ENCODE results near the gene CCDC192. TPM values are rescaled to one million over a fixed set of nuclear protein-coding genes. Genes with fewer than 3 reads are reported as not detected.

CCDC192 gene
- total RNA-seq, 3 donors from 2014 or later = 1.3 TPM; not detected in 2

DNA sequence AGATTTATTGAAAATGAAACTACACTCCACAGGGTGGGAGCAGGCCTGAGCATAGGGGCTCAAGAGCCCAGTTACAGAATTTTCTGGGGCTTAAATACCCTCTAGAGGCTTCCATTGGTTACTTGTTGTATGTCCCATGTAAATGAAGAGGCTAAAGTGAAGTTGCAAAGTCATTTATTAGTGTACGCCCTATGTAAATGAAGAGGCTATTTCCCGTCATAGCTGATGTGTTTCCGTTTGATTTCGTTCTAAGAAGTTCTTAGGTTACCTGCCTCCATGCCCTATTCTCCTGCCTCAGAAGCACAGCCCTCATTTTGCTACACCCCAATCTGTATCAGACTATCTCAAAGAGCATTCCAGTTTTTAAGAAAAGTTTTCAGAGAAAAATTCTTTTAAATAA is 273.3 kb downstream of the CCDC192 start:
- TF ChIP-seq POLR2A (IDR thresholded peaks at IDR 0.05) (no peak), POLR2AphosphoS5 (IDR thresholded peaks at IDR 0.05) (no peak)
- TF ChIP-seq, protein P1, sequence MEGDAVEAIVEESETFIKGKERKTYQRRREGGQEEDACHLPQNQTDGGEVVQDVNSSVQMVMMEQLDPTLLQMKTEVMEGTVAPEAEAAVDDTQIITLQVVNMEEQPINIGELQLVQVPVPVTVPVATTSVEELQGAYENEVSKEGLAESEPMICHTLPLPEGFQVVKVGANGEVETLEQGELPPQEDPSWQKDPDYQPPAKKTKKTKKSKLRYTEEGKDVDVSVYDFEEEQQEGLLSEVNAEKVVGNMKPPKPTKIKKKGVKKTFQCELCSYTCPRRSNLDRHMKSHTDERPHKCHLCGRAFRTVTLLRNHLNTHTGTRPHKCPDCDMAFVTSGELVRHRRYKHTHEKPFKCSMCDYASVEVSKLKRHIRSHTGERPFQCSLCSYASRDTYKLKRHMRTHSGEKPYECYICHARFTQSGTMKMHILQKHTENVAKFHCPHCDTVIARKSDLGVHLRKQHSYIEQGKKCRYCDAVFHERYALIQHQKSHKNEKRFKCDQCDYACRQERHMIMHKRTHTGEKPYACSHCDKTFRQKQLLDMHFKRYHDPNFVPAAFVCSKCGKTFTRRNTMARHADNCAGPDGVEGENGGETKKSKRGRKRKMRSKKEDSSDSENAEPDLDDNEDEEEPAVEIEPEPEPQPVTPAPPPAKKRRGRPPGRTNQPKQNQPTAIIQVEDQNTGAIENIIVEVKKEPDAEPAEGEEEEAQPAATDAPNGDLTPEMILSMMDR (IDR thresholded peaks at IDR 0.05) = no peak
- H3K4me1 ChIP-seq = no peaks in the 10 kb centered on the region
- intact Hi-C loops (cut with DNase I; ENCODE audit: low total_unique reads) = no loop called here
- no peak for DNase-seq (ENCODE audit: low spot score in 2 of 2)
- no peaks in the 10 kb centered on the region for H3K36me3 ChIP-seq
- no peaks in the 10 kb centered on the region for H3K9me3 ChIP-seq
- H3K4me3 ChIP-seq = no peak overlapping the region
- no peak overlapping the region for H3K27ac ChIP-seq
- no peaks in the 10 kb centered on the region for H3K27me3 ChIP-seq

GRCh38 chr5:127976991-127977717 is 274.0 kb downstream of the CCDC192 start:
- Histone ChIP-seq H3K36me3 (no peaks in the 10 kb centered on the region), H3K27me3 (no peaks in the 10 kb centered on the region), H3K9me3 (no peaks in the 10 kb centered on the region), H3K4me1 (no peaks in the 10 kb centered on the region), H3K27ac (peak overlapping the region; percentile 49 to 54), H3K4me3 (no peak overlapping the region)
- DNase-seq (ENCODE audit: low spot score in 2 of 2) = no peak
- TF ChIP-seq, protein P1 (IDR thresholded peaks at IDR 0.05) = no peak
- TF ChIP-seq POLR2A (IDR thresholded peaks at IDR 0.05) = no peak
- no peak for TF ChIP-seq POLR2AphosphoS5 (IDR thresholded peaks at IDR 0.05)
- intact Hi-C loops (cut with DNase I; ENCODE audit: low total_unique reads) = no loop called here

GRCh38 chr5:127978738-127979300 is 275.6 kb downstream of the CCDC192 start:
- H3K27ac ChIP-seq = no peak overlapping the region
- intact Hi-C loops (cut with DNase I; ENCODE audit: low total_unique reads) = no loop called here
- no peaks in the 10 kb centered on the region for H3K36me3 ChIP-seq
- no peaks in the 10 kb centered on the region for H3K27me3 ChIP-seq
- H3K9me3 ChIP-seq = no peaks in the 10 kb centered on the region
- TF ChIP-seq, protein P1 (IDR thresholded peaks at IDR 0.05) = no peak
- TF ChIP-seq POLR2AphosphoS5 (IDR thresholded peaks at IDR 0.05) = no peak
- no peaks in the 10 kb centered on the region for H3K4me1 ChIP-seq
- no peak for DNase-seq (ENCODE audit: low spot score in 2 of 2)
- H3K4me3 ChIP-seq = no peak overlapping the region

DNA sequence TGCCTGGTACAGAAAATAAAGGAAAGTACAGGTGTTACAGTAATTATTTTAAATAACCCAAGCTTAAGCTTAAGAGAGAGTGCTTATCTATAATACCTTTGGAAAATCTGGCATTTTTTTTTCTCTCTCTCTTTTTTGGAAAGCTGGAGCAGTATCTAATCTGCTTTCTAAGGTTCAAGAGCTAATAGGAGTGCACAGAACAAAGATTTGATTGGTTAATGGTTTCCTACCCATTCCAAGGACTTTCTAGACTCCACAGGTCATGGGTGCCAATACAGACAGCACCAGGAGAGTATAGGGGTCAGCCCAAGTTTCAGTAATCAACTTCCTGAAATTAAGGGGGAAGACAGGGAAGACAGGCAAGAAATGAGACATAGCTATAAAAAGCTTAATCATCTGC is 276.3 kb downstream of the CCDC192 start:
- intact Hi-C loops (cut with DNase I; ENCODE audit: low total_unique reads) = no loop called here
- no peak overlapping the region for H3K4me3 ChIP-seq
- TF ChIP-seq POLR2AphosphoS5 (IDR thresholded peaks at IDR 0.05) (no peak), POLR2A (IDR thresholded peaks at IDR 0.05) (no peak)
- TF ChIP-seq, protein P1 (IDR thresholded peaks at IDR 0.05) = no peak

DNA sequence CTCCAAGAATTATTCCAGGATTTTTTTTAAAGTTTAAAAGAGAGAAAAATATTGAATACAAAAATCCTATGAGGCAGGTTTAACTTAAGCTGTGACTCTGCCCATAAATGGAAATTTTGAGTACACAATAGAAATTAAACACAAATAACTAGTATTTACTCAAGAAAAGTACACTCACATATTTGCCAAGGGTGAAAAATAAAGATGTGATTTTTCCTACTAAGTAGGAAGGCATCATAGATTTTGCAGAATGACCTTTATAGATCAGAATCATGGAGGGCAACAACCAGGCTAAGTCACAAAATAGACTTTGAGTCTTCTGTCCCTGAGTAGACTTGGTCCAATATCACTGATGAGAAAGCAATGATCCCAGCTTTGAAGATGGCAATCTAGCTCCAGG is 277.7 kb downstream of the CCDC192 start:
- no peaks in the 10 kb centered on the region for H3K36me3 ChIP-seq
- no peak overlapping the region for H3K4me3 ChIP-seq
- TF ChIP-seq POLR2A (IDR thresholded peaks at IDR 0.05) (no peak), POLR2AphosphoS5 (IDR thresholded peaks at IDR 0.05) (no peak)
- TF ChIP-seq, protein P1 (IDR thresholded peaks at IDR 0.05) = no peak
- H3K27ac ChIP-seq = no peak overlapping the region
- H3K4me1 ChIP-seq = no peaks in the 10 kb centered on the region
- intact Hi-C loops (cut with DNase I; ENCODE audit: low total_unique reads) = no loop called here
- H3K27me3 ChIP-seq = no peaks in the 10 kb centered on the region
- DNase-seq (ENCODE audit: low spot score in 2 of 2) = no peak
- no peaks in the 10 kb centered on the region for H3K9me3 ChIP-seq

More for the DNA sequence above, 276.3 kb downstream of the CCDC192 start:
- no peaks in the 10 kb centered on the region for H3K27me3 ChIP-seq
- no peak overlapping the region for H3K27ac ChIP-seq
- no peak for DNase-seq (ENCODE audit: low spot score in 2 of 2)
- no peaks in the 10 kb centered on the region for H3K36me3 ChIP-seq
- no peaks in the 10 kb centered on the region for H3K4me1 ChIP-seq
- no peaks in the 10 kb centered on the region for H3K9me3 ChIP-seq
